ENCODE data around the gene GNG2.

GNG2 gene

GRCh38 chr14:51860164-51860824, at the start of gene GNG2:
TSS of gene GNG2 (plus strand) at chr14:51860612. CDS start at chr14:51950679, 90,067 bp downstream.
- H3K4me3 ChIP-seq (ENCODE audit: low read depth, low read length): peak within 1 kb of the TSS; percentile 70

- H3K4me3 ChIP-seq (ENCODE audit: low read depth, low read length): no peak overlapping the region
Observed at GRCh38 chr14:51811706-51812105, 48.7 kb upstream of the GNG2 start.

- no peak overlapping the region for H3K4me3 ChIP-seq (ENCODE audit: low read depth, low read length)
Observed at GRCh38 chr14:51816031-51816430, 44.4 kb upstream of the GNG2 start.

GRCh38 chr14:51817326-51817725, 43.1 kb upstream of the GNG2 start:
- no peak overlapping the region for H3K4me3 ChIP-seq (ENCODE audit: low read depth, low read length)

- no peak overlapping the region for H3K4me3 ChIP-seq (ENCODE audit: low read depth, low read length)
Observed at GRCh38 chr14:51818748-51819380, 41.5 kb upstream of the GNG2 start.

- H3K4me3 ChIP-seq (ENCODE audit: low read depth, low read length): no peak overlapping the region
Observed at GRCh38 chr14:51821822-51822221, 38.6 kb upstream of the GNG2 start.

- H3K4me3 ChIP-seq (ENCODE audit: low read depth, low read length): no peak overlapping the region
Observed at GRCh38 chr14:51822499-51822898, 37.9 kb upstream of the GNG2 start.

GRCh38 chr14:51823706-51824105, 36.7 kb upstream of the GNG2 start:
- no peak overlapping the region for H3K4me3 ChIP-seq (ENCODE audit: low read depth, low read length)

- no peak overlapping the region for H3K4me3 ChIP-seq (ENCODE audit: low read depth, low read length)
Observed at GRCh38 chr14:51824191-51824590, 36.2 kb upstream of the GNG2 start.

- H3K4me3 ChIP-seq (ENCODE audit: low read depth, low read length): no peak overlapping the region
Observed at GRCh38 chr14:51825926-51826325, 34.5 kb upstream of the GNG2 start.

GRCh38 chr14:51828017-51828797, 32.2 kb upstream of the GNG2 start:
- H3K4me3 ChIP-seq (ENCODE audit: low read depth, low read length): no peak overlapping the region

- no peak overlapping the region for H3K4me3 ChIP-seq (ENCODE audit: low read depth, low read length)
Observed at GRCh38 chr14:51834240-51834639, 26.2 kb upstream of the GNG2 start.

- no peak overlapping the region for H3K4me3 ChIP-seq (ENCODE audit: low read depth, low read length)
Observed at GRCh38 chr14:51836417-51836816, 24.0 kb upstream of the GNG2 start.

GRCh38 chr14:51844081-51844881, 16.1 kb upstream of the GNG2 start:
- no peak overlapping the region for H3K4me3 ChIP-seq (ENCODE audit: low read depth, low read length)

GRCh38 chr14:51845811-51846210, 14.6 kb upstream of the GNG2 start:
- H3K4me3 ChIP-seq (ENCODE audit: low read depth, low read length): no peak overlapping the region

GRCh38 chr14:51846631-51847488, 13.6 kb upstream of the GNG2 start:
- H3K4me3 ChIP-seq (ENCODE audit: low read depth, low read length): no peak overlapping the region

GRCh38 chr14:51847489-51847796, 13.0 kb upstream of the GNG2 start:
- no peak overlapping the region for H3K4me3 ChIP-seq (ENCODE audit: low read depth, low read length)

- H3K4me3 ChIP-seq (ENCODE audit: low read depth, low read length): no peak overlapping the region
Observed at GRCh38 chr14:51848120-51848519, 12.3 kb upstream of the GNG2 start.

GRCh38 chr14:51849097-51849496, 11.3 kb upstream of the GNG2 start:
- no peak overlapping the region for H3K4me3 ChIP-seq (ENCODE audit: low read depth, low read length)

GRCh38 chr14:51850651-51851050, 9.8 kb upstream of the GNG2 start:
- no peak overlapping the region for H3K4me3 ChIP-seq (ENCODE audit: low read depth, low read length)

Measured in iPS-11a (cell line).